Gastroesophageal sphincter (tissue), 4 donors: ENCODE data around the gene AHI1. TPM values are rescaled to one million over a fixed set of nuclear protein-coding genes. Genes with fewer than 3 reads are reported as not detected.

Source experiments
- ATAC-seq: fragments of 150-250 bp; one replicate; pipeline ENCODE4 v1.9.1; 2016; ENCODE audit warnings: mild to moderate bottlenecking, moderate library complexity
- H3K27ac ChIP-seq, 4 donors: fragments of 200-600 bp; sonication (generic) in 3 of 4; 1 replicate in 3 of 4; 2 replicates in 1 of 4; pipeline ENCODE4 v1.5.1; 2016 to 2019
- H3K27me3 ChIP-seq: fragments of 200-600 bp; sonication (generic); one replicate; pipeline ENCODE4 v1.5.1; 2019
- H3K36me3 ChIP-seq, 2 donors: fragments of 200-600 bp; sonication (generic); one replicate each; pipeline ENCODE4 v1.5.1; 2019; ENCODE audit warnings: control low read depth in 1 of 2
- H3K4me1 ChIP-seq, 3 donors: fragments of 200-600 bp; sonication (generic); 1 replicate in 2 of 3; 2 replicates in 1 of 3; pipeline ENCODE4 v1.5.1; 2016 to 2019; ENCODE audit warnings: control low read depth in 2 of 3
- H3K4me3 ChIP-seq, 2 donors: fragments of 200-600 bp; sonication (generic); one replicate each; pipeline ENCODE4 v1.5.1; 2019; ENCODE audit warnings: mild to moderate bottlenecking in 1 of 2, moderate library complexity in 1 of 2
- H3K9me3 ChIP-seq, 3 donors: fragments of 200-600 bp; sonication (generic); one replicate each; pipeline ENCODE4 v1.5.1; 2017 to 2019; ENCODE audit warnings: control low read depth in 2 of 3
- EP300 ChIP-seq: sonication (generic); formaldehyde crosslinking; IDR thresholded peaks from one replicate; pipeline ENCODE4 v1.6.1; 2017; ENCODE audit warnings: antibody characterized with exemption, mild to moderate bottlenecking
- POLR2A ChIP-seq, 2 donors: fragments of 450-650 bp; IDR thresholded peaks; one replicate each; pipeline ENCODE4 v1.6.1; 2017; ENCODE audit warnings: antibody characterized with exemption in 2 of 2, mild to moderate bottlenecking in 2 of 2, moderate library complexity in 1 of 2
- POLR2AphosphoS5 ChIP-seq: sonication (generic); formaldehyde crosslinking; IDR thresholded peaks from one replicate; pipeline ENCODE4 v1.6.1; 2017; ENCODE audit warnings: antibody characterized with exemption
- WGBS, 2 donors: methylation state at CpG; one replicate each; pipeline ENCODE4 v1.1.5; 2018; ENCODE audit warnings: low coverage in 1 of 2; 5-methylcytosine and 5-hydroxymethylcytosine counted together
- small RNA-seq, 4 donors: library from RNA; depleted of rRNA; stranded (forward); fragments of <200 nt; gene quantifications; one replicate each; pipeline ENCODE3, GENCODE V24; 2016
- total RNA-seq, 4 donors: library from RNA; depleted of rRNA; stranded (reverse); fragments of >200 nt; gene quantifications; one replicate each; pipeline ENCODE4 v1.1.0, GENCODE V29; 2016
- TF ChIP-seq, protein P1 (sequence below), 4 experiments: fragments of 200-600 bp in 2 of 4; fragments of 450-650 bp in 2 of 4; sonication (generic) in 1 of 4; IDR thresholded peaks; one replicate each; pipeline ENCODE4 v1.5.1; 2017 to 2019; ENCODE audit warnings: antibody characterized with exemption in 4 of 4, mild to moderate bottlenecking in 2 of 4, moderate library complexity in 2 of 4

AHI1 gene
- total RNA-seq, 4 donors from 2014 or later, result 16.7 to 35.9 (median 27.0) TPM

DNA sequence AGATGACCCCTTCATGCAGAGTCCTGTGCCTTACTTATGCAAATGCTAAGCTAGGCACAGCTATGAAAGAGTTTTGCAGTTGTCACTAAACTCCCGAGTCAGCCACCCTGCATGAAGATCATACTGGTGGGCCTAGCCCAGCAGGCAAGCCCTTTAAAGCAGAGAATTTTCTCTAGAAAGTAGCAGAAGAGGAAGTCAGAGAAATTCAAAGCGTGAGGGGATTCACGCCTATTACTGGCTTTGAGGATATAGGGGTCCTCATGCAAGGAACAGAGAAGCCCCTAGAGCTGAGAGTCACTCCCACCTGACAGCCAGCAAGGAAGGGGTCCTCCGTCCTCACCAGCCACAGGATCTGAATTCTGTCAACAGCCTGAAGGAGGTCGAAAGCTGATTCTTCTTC lies 261.8 kb downstream of the AHI1 start:
- no peaks in the 10 kb centered on the region for H3K9me3 ChIP-seq
- H3K4me1 ChIP-seq, result no peaks in the 10 kb centered on the region
- H3K27ac ChIP-seq, result no peak overlapping the region
- H3K27me3 ChIP-seq, result peaks cover 11% of the 10 kb centered on the region
- no peak for TF ChIP-seq EP300
- no peaks in the 10 kb centered on the region for H3K36me3 ChIP-seq
- no peak overlapping the region for H3K4me3 ChIP-seq
- 76 to 81% methylated on average over 2 to 4 of the region's 5 CpGs for WGBS, 2 donors
- no peak for ATAC-seq

GRCh38 chr6:135234492-135234780 lies 263.1 kb downstream of the AHI1 start:
- H3K27me3 ChIP-seq, result peaks cover 11% of the 10 kb centered on the region
- 32 to 38% methylated on average over 1 of the region's 1 CpG for WGBS, 2 donors
- H3K9me3 ChIP-seq, result no peaks in the 10 kb centered on the region
- ATAC-seq, result no peak
- no peak overlapping the region for H3K4me3 ChIP-seq
- TF ChIP-seq POLR2A (IDR thresholded peaks at IDR 0.05) (no peak), EP300 (no peak), POLR2AphosphoS5 (no peak)
- TF ChIP-seq, protein P1, sequence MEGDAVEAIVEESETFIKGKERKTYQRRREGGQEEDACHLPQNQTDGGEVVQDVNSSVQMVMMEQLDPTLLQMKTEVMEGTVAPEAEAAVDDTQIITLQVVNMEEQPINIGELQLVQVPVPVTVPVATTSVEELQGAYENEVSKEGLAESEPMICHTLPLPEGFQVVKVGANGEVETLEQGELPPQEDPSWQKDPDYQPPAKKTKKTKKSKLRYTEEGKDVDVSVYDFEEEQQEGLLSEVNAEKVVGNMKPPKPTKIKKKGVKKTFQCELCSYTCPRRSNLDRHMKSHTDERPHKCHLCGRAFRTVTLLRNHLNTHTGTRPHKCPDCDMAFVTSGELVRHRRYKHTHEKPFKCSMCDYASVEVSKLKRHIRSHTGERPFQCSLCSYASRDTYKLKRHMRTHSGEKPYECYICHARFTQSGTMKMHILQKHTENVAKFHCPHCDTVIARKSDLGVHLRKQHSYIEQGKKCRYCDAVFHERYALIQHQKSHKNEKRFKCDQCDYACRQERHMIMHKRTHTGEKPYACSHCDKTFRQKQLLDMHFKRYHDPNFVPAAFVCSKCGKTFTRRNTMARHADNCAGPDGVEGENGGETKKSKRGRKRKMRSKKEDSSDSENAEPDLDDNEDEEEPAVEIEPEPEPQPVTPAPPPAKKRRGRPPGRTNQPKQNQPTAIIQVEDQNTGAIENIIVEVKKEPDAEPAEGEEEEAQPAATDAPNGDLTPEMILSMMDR (IDR thresholded peaks at IDR 0.05), result no peak
- H3K4me1 ChIP-seq, result no peaks in the 10 kb centered on the region
- H3K36me3 ChIP-seq, result no peaks in the 10 kb centered on the region
- no peak overlapping the region for H3K27ac ChIP-seq

- 8 to 38% methylated on average over 3 to 5 of the region's 5 CpGs for WGBS, 2 donors
- Histone ChIP-seq H3K27ac (no peak overlapping the region), H3K9me3 (no peaks in the 10 kb centered on the region), H3K4me3 (no peak overlapping the region), H3K36me3 (no peaks in the 10 kb centered on the region), H3K27me3 (peaks cover 11% of the 10 kb centered on the region), H3K4me1 (no peaks in the 10 kb centered on the region)
- TF ChIP-seq POLR2AphosphoS5 (no peak), EP300 (no peak), POLR2A (IDR thresholded peaks at IDR 0.05) (no peak)
- TF ChIP-seq, protein P1 (IDR thresholded peaks at IDR 0.05), result no peak
- no peak for ATAC-seq
Measured at GRCh38 chr6:135233686-135234491, 263.7 kb downstream of the AHI1 start.

Small RNA genes lying within 50 kb of the gene (small RNA-seq; reads per million reads assigned to genes)
- gene MIR548A2 (0 reads per million in 4 donors), gene RF00019 (0 reads per million in 4 donors)
